HPDE6-E6E7 (cell line): ENCODE results near the gene SEC61B.
"Not testable (repeated sequence)": the region's sequence is repeated elsewhere in the genome, so short reads cannot be mapped to it uniquely, and the experiment has no call there.

ENCODE experiments used
- DNase-seq: peaks from one replicate; pipeline ENCODE4 v3.0.0; 2011; ENCODE audit warnings: missing footprints; ENCODE audit errors: extremely low spot score

SEC61B gene

GRCh38 chr9:99192786-99193465 is 29.2 kb upstream of the SEC61B start:
- DNase-seq: no peak

GRCh38 chr9:99193466-99193821 is 28.6 kb upstream of the SEC61B start:
- no peak for DNase-seq

- DNase-seq: not testable (repeated sequence)
Measured at GRCh38 chr9:99196484-99196883, 25.6 kb upstream of the SEC61B start.

- DNase-seq: no peak
Measured at GRCh38 chr9:99197124-99197630, 24.9 kb upstream of the SEC61B start.

- no peak for DNase-seq
Measured at GRCh38 chr9:99197987-99198386, 24.1 kb upstream of the SEC61B start.

DNA sequence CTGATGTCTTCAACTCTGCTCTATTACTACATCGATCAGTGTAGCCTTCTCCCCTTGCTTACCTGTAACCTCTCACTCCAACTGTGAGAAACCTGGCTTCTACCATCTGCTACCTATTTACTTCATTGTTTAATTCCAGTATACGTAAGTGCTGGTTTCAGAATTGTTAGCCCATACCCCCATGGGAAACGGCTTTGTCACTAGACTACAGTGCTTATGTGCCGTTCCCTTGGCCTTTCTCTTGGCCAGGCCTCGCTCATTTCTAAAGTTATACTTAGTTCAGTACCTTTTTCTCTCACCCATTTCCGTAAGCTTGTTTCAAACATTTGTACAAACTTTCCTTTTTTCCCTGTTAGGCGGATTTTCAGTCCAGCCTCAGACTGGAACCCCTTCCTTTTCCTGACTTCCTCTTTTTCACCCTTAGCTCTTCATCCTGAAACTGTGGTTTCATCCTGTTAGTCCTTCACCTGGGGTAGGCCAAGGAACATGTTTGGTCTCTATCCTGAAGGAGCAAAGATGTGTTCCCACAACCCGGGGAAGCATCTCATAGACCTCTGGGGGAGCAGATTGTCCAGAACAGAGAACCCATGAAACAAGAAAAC is 22.0 kb upstream of the SEC61B start:
- no peak for DNase-seq

GRCh38 chr9:99201603-99202002 is 20.5 kb upstream of the SEC61B start:
- no peak for DNase-seq

- no peak for DNase-seq
Measured at GRCh38 chr9:99210572-99210971, 11.5 kb upstream of the SEC61B start.

- no peak for DNase-seq
Measured at GRCh38 chr9:99211746-99212145, 10.3 kb upstream of the SEC61B start.

DNA sequence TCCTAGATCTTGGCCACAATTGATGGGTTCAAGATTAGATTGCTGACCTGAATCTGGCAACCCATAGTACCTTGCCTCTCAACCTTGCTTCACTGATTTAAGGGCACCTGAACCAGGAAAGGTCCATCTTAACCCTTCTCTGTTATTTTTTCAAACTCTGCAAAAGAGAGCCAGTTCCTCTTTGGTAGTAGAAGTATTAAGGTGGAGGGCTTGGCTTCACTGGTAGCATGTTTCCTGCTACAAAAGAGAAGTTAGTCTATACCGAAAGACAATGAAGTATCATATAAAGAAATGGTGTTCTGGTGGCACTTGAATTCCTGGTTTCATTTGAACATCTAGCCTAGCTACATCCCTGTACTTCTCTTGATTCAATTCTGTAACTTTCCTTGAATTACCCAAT is 8.9 kb upstream of the SEC61B start:
- DNase-seq: no peak

DNA sequence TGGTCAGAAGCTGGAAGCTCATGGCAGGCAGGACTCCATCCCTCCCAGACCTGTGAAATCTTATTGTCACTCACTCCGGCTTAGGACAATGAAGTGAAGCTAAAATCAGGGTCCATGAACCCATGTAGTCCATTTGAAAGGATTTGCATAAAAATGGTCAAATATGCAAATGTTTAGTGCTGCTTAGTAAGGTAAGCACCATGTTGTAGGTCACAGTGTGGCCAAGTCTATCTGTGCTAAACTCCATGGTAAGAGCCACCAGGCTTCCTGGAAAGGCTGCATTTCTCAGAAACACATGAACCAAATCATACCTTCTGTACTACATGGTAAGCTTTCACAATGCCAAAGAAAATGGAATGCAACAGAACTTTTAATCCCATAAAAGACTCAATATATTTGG is 6.0 kb upstream of the SEC61B start:
- DNase-seq: no peak

DNA sequence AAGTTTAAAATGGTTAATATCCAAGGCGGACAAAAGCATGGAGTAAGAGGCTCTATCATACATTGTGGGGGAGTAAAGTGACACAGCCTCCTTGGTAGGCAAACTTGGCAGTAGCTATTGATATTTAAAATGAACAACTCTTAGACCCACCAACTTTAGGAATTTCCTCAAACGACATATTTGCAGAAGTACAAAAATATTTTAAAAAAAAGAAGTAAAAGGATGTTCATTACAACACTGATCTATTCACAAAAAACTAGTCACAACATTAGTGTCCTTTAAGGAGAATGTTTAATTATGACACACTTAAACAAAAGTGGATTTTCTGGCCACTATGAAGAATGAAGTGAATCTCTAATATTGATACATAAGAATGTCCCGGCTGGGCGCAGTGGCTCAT is 2.1 kb upstream of the SEC61B start:
- no peak for DNase-seq

- DNase-seq: no peak
Measured at GRCh38 chr9:99221266-99221620, 839 bp upstream of the SEC61B start.

- DNase-seq: no peak
Measured at GRCh38 chr9:99222416-99223270, 561 bp downstream of the SEC61B start.

GRCh38 chr9:99224445-99224844 is 2.4 kb downstream of the SEC61B start:
- no peak for DNase-seq

- no peak for DNase-seq
Measured at GRCh38 chr9:99226054-99226453, 4.0 kb downstream of the SEC61B start.

GRCh38 chr9:99230206-99230605 is 8.1 kb downstream of the SEC61B start:
- DNase-seq: no peak

DNA sequence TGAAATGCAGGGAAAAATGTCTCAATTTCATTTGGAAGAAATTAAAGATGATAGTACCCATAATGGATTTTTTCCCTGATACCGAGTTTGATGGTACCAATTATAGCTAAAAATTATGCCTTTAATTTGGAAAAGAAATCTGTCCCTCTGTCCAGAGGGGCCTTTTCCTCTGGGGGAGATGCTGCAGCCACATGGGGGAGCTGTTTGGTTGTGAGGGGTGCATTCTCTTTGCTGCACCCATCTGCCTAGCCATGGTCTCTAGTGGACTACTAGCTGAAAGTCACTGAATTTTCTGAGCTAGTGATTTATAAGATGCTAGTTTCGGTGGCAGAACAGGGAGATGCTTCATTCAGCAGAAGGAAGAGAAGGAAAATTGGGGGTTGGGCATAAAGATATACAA is 9.6 kb downstream of the SEC61B start:
- DNase-seq: no peak

DNA sequence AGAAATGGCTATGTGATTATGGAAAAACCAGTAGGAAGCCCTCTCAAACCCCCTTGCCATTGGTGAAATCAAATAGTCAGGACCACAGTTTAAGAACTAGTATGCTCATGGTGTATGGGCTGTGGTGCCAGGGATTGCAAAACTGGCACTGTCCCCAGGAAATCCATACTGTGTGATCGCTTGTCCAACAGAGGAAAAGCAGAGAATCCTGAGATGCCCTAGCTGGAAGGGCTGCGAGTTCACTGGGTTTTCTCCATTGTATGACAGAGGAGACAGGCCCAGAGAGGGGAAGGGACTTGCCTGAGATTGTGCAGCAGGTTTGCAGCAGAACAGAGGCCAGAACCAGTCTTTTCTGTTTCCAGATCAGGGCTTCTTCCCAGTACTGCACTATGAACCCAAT is 12.5 kb downstream of the SEC61B start:
- DNase-seq: no peak

GRCh38 chr9:99235069-99235468 is 13.0 kb downstream of the SEC61B start:
- DNase-seq: no peak

GRCh38 chr9:99235926-99236634 is 14.0 kb downstream of the SEC61B start:
- DNase-seq: no peak

DNA sequence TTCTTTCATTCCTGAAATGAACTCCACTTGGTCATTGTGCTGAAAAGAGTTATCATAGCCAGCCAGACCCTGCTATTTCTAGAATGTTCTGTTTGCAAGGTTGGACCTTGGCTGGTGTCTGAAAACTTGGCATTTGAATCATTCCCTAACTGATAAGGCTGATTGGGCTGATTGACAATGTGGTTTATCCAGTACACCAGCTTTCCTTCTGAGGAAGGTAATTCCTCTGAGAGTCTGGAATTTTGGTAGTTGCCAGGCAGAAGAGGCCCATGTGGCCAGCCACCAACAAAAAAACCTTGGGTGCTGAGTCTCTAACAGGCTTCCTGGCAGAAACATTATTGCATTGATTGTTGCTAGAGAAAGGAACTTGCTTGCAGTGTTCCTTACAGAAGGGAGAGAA is 15.3 kb downstream of the SEC61B start:
- no peak for DNase-seq
